Uterus (tissue), 2 donors: ENCODE measurements around the gene LTBP1.

ENCODE experiments used
- CTCF ChIP-seq, 4 experiments: fragments of 200-600 bp in 2 of 4; fragments of 450-650 bp in 2 of 4; sonication (generic) in 2 of 4; IDR thresholded peaks; one replicate each; pipeline ENCODE4 v1.5.1; 2016 to 2019; ENCODE audit warnings: antibody characterized with exemption in 4 of 4, mild to moderate bottlenecking in 2 of 4, moderate library complexity in 1 of 4
- POLR2A ChIP-seq, 2 donors: fragments of 450-650 bp; IDR thresholded peaks; one replicate each; pipeline ENCODE4 v1.6.1; 2016; ENCODE audit warnings: antibody characterized with exemption in 2 of 2, mild to moderate bottlenecking in 1 of 2, moderate library complexity in 1 of 2

- TF ChIP-seq CTCF (IDR thresholded peaks at IDR 0.05) (no peak), POLR2A (IDR thresholded peaks at IDR 0.05) (no peak)
Measured at GRCh38 chr2:32990556-32990955, 43.8 kb downstream of the LTBP1 start.
